WTC11 (cell line): ENCODE results near the gene UGT8.

Experiments
- ETV6 ChIP-seq: sonication (generic); formaldehyde crosslinking; IDR thresholded peaks from 2 replicates; pipeline ENCODE4 v1.8.1; 2022; ENCODE audit warnings: mild to moderate bottlenecking, missing genetic modification reagents
- NFE2L1 ChIP-seq: sonication (generic); formaldehyde crosslinking; IDR thresholded peaks from 2 replicates; pipeline ENCODE4 v1.8.1; 2023; ENCODE audit warnings: missing genetic modification reagents
- TP53 ChIP-seq: sonication (generic); formaldehyde crosslinking; IDR thresholded peaks from 2 replicates; pipeline ENCODE4 v1.8.1; 2023; ENCODE audit warnings: mild to moderate bottlenecking, missing genetic modification reagents
- TF ChIP-seq, protein P1 (sequence below): sonication (generic); formaldehyde crosslinking; IDR thresholded peaks from 2 replicates; pipeline ENCODE4 v1.8.1; 2022; ENCODE audit warnings: missing genetic modification reagents, borderline replicate concordance

DNA sequence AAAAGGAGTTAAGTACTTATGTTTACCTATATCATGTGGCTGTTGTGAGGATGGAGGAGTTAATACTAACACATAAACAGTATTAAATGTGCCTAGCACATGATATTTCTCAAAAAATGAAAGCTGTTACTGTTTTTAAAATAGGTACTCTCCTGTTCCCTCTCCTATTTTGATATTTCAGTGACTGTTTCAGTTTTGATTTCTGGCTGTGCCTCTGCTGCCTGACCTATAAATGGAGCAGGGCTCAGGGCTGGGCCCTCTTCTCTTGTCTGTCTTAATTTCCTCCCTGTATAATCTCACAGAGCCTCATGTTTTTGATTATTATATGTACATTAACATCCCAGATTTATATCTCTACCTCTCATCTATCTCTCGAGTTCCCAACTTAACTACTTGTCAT is 93.3 kb downstream of the UGT8 start:
- TF ChIP-seq TP53 (CRISPR knock-in tag) = no peak
- TF ChIP-seq, protein P1, sequence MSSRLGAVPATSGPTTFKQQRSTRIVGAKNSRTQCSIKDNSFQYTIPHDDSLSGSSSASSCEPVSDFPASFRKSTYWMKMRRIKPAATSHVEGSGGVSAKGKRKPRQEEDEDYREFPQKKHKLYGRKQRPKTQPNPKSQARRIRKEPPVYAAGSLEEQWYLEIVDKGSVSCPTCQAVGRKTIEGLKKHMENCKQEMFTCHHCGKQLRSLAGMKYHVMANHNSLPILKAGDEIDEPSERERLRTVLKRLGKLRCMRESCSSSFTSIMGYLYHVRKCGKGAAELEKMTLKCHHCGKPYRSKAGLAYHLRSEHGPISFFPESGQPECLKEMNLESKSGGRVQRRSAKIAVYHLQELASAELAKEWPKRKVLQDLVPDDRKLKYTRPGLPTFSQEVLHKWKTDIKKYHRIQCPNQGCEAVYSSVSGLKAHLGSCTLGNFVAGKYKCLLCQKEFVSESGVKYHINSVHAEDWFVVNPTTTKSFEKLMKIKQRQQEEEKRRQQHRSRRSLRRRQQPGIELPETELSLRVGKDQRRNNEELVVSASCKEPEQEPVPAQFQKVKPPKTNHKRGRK (CRISPR knock-in tag) = no peak
- no peak for TF ChIP-seq NFE2L1 (CRISPR knock-in tag)
- no peak for TF ChIP-seq ETV6 (CRISPR knock-in tag)
